ENCODE results near the gene ARIH1.

GRCh38 chr15:72511536-72511935, 37.4 kb downstream of the ARIH1 start:
- no peak for TF ChIP-seq CTCF (IDR thresholded peaks at IDR 0.05)
- no peak for TF ChIP-seq POLR2A (IDR thresholded peaks at IDR 0.05)

Measured in uterus (tissue), 2 donors.